Activated gamma-delta T cell (primary cell): Measurements from ENCODE around the gene MEGF9.
"Not testable (repeated sequence)": the region's sequence is repeated elsewhere in the genome, so short reads cannot be mapped to it uniquely, and the experiment has no call there.

ENCODE experiments used
- DNase-seq: peaks from one replicate; lab custom pipeline; 2025; lab: John Stamatoyannopoulos, UW

Gene MEGF9

GRCh38 chr9:120659209-120659608 lies 55.1 kb downstream of the MEGF9 start:
- no peak for DNase-seq

GRCh38 chr9:120655005-120655622 lies 59.2 kb downstream of the MEGF9 start:
- no peak for DNase-seq

- no peak for DNase-seq
Observed at GRCh38 chr9:120654272-120654671, 60.0 kb downstream of the MEGF9 start.

GRCh38 chr9:120653762-120654161 lies 60.5 kb downstream of the MEGF9 start:
- DNase-seq = no peak

GRCh38 chr9:120652934-120653333 lies 61.3 kb downstream of the MEGF9 start:
- no peak for DNase-seq

GRCh38 chr9:120650352-120650751 lies 63.9 kb downstream of the MEGF9 start:
- no peak for DNase-seq

- no peak for DNase-seq
Observed at GRCh38 chr9:120648581-120649197, 65.6 kb downstream of the MEGF9 start.

GRCh38 chr9:120646948-120647347 lies 67.3 kb downstream of the MEGF9 start:
- DNase-seq = no peak

GRCh38 chr9:120645760-120646159 lies 68.5 kb downstream of the MEGF9 start:
- DNase-seq = no peak

GRCh38 chr9:120643061-120643460 lies 71.2 kb downstream of the MEGF9 start:
- DNase-seq = no peak

- no peak for DNase-seq
Observed at GRCh38 chr9:120642129-120642770, 72.0 kb downstream of the MEGF9 start.

GRCh38 chr9:120640874-120641273 lies 73.4 kb downstream of the MEGF9 start:
- not testable (repeated sequence) for DNase-seq

GRCh38 chr9:120640380-120640779 lies 73.9 kb downstream of the MEGF9 start:
- DNase-seq = no peak

- DNase-seq = no peak
Observed at GRCh38 chr9:120637919-120638318, 76.4 kb downstream of the MEGF9 start.

GRCh38 chr9:120636194-120636957 lies 77.9 kb downstream of the MEGF9 start:
- DNase-seq = no peak

- DNase-seq = no peak
Observed at GRCh38 chr9:120635011-120635410, 79.3 kb downstream of the MEGF9 start.

GRCh38 chr9:120630333-120630732 lies 83.9 kb downstream of the MEGF9 start:
- DNase-seq = no peak

- DNase-seq = not testable (repeated sequence)
Observed at GRCh38 chr9:120628925-120629497, 85.3 kb downstream of the MEGF9 start.

- DNase-seq = no peak
Observed at GRCh38 chr9:120628207-120628924, 85.9 kb downstream of the MEGF9 start.

- DNase-seq = no peak
Observed at GRCh38 chr9:120627073-120627472, 87.2 kb downstream of the MEGF9 start.

- no peak for DNase-seq
Observed at GRCh38 chr9:120626512-120626911, 87.8 kb downstream of the MEGF9 start.

GRCh38 chr9:120625222-120625621 lies 89.0 kb downstream of the MEGF9 start:
- no peak for DNase-seq
